Gastroesophageal sphincter (tissue), 4 donors: Measurements from ENCODE around the gene MOAP1. TPM values are rescaled to one million over a fixed set of nuclear protein-coding genes. Genes with fewer than 3 reads are reported as not detected.

Experiments
- ATAC-seq: fragments of 150-250 bp; one replicate; pipeline ENCODE4 v1.9.1; 2016; ENCODE audit warnings: mild to moderate bottlenecking, moderate library complexity
- H3K27ac ChIP-seq, 4 donors: fragments of 200-600 bp; sonication (generic) in 3 of 4; 1 replicate in 3 of 4; 2 replicates in 1 of 4; pipeline ENCODE4 v1.5.1; 2016 to 2019
- H3K27me3 ChIP-seq: fragments of 200-600 bp; sonication (generic); one replicate; pipeline ENCODE4 v1.5.1; 2019
- H3K36me3 ChIP-seq, 2 donors: fragments of 200-600 bp; sonication (generic); one replicate each; pipeline ENCODE4 v1.5.1; 2019; ENCODE audit warnings: control low read depth in 1 of 2
- H3K4me1 ChIP-seq, 3 donors: fragments of 200-600 bp; sonication (generic); 1 replicate in 2 of 3; 2 replicates in 1 of 3; pipeline ENCODE4 v1.5.1; 2016 to 2019; ENCODE audit warnings: control low read depth in 2 of 3
- H3K4me3 ChIP-seq, 2 donors: fragments of 200-600 bp; sonication (generic); one replicate each; pipeline ENCODE4 v1.5.1; 2019; ENCODE audit warnings: mild to moderate bottlenecking in 1 of 2, moderate library complexity in 1 of 2
- H3K9me3 ChIP-seq, 3 donors: fragments of 200-600 bp; sonication (generic); one replicate each; pipeline ENCODE4 v1.5.1; 2017 to 2019; ENCODE audit warnings: control low read depth in 2 of 3
- EP300 ChIP-seq: sonication (generic); formaldehyde crosslinking; IDR thresholded peaks from one replicate; pipeline ENCODE4 v1.6.1; 2017; ENCODE audit warnings: antibody characterized with exemption, mild to moderate bottlenecking
- POLR2A ChIP-seq, 2 donors: fragments of 450-650 bp; IDR thresholded peaks; one replicate each; pipeline ENCODE4 v1.6.1; 2017; ENCODE audit warnings: antibody characterized with exemption in 2 of 2, mild to moderate bottlenecking in 2 of 2, moderate library complexity in 1 of 2
- POLR2AphosphoS5 ChIP-seq: sonication (generic); formaldehyde crosslinking; IDR thresholded peaks from one replicate; pipeline ENCODE4 v1.6.1; 2017; ENCODE audit warnings: antibody characterized with exemption
- WGBS, 2 donors: methylation state at CpG; one replicate each; pipeline ENCODE4 v1.1.5; 2018; ENCODE audit warnings: low coverage in 1 of 2; 5-methylcytosine and 5-hydroxymethylcytosine counted together
- total RNA-seq, 4 donors: library from RNA; depleted of rRNA; stranded (reverse); fragments of >200 nt; gene quantifications; one replicate each; pipeline ENCODE4 v1.1.0, GENCODE V29; 2016
- TF ChIP-seq, protein P1 (sequence below), 4 experiments: fragments of 200-600 bp in 2 of 4; fragments of 450-650 bp in 2 of 4; sonication (generic) in 1 of 4; IDR thresholded peaks; one replicate each; pipeline ENCODE4 v1.5.1; 2017 to 2019; ENCODE audit warnings: antibody characterized with exemption in 4 of 4, mild to moderate bottlenecking in 2 of 4, moderate library complexity in 2 of 4

Gene MOAP1
- total RNA-seq, 4 donors from 2014 or later: 70.1 to 80.6 (median 72.6) TPM

DNA sequence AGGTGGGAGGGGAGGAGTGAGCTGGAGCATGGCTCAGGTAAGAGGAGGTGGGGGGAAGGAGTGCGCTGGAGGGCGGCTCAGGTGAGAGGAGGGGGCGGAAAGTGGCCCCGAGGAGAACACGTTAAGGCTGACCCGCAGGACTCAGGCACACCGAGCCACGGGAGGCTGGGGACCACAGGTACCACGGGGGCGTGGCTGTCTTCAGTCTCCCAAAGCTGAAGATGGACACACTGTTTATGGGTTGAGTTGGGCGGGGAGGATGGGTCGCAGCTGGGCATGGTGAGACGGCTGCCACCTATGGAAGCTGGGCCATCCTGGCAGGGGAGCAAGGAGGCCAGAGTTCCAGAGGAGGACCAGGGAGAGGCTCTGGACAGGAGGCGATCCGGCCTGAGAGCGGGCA, 45.8 kb upstream of the MOAP1 start:
- TF ChIP-seq EP300: no peak
- no peak for TF ChIP-seq POLR2AphosphoS5
- 93 to 94% methylated on average over 10 to 15 of the region's 16 CpGs for WGBS, 2 donors
- H3K36me3 ChIP-seq: peaks cover 0 to 45% of the 10 kb centered on the region in 2 donors
- H3K9me3 ChIP-seq: no peaks in the 10 kb centered on the region
- peaks cover 0 to 15% (median 0%) of the 10 kb centered on the region in 3 donors for H3K4me1 ChIP-seq
- no peaks in the 10 kb centered on the region for H3K27me3 ChIP-seq
- no peak overlapping the region for H3K4me3 ChIP-seq
- ATAC-seq: no peak
- H3K27ac ChIP-seq: no peak overlapping the region

DNA sequence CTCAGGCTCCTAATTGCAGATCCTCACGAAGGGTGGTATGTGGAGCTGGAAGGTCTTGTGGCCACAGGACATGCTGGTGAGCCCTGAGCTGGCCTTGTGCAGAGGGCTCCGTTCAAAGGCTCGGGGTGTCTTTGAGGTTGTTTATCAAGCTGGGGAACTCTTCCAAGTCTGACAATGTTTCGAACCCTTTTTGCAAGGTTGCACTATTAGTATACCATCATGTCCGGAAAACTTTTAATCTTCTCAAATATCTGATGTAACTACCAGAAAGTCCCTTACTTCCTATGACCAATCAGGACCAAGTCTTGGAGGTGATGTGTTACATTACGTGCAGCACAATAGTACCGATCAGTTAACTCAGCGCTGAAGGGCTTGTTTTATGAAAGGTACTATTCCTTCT, 43.9 kb upstream of the MOAP1 start:
- no peak for ATAC-seq
- H3K27ac ChIP-seq: no peak overlapping the region
- H3K4me1 ChIP-seq: peaks cover 0 to 15% (median 0%) of the 10 kb centered on the region in 3 donors
- no peak overlapping the region for H3K4me3 ChIP-seq
- H3K27me3 ChIP-seq: no peaks in the 10 kb centered on the region
- TF ChIP-seq POLR2A (IDR thresholded peaks at IDR 0.05) (no peak), POLR2AphosphoS5 (no peak), EP300 (no peak)
- TF ChIP-seq, protein P1, sequence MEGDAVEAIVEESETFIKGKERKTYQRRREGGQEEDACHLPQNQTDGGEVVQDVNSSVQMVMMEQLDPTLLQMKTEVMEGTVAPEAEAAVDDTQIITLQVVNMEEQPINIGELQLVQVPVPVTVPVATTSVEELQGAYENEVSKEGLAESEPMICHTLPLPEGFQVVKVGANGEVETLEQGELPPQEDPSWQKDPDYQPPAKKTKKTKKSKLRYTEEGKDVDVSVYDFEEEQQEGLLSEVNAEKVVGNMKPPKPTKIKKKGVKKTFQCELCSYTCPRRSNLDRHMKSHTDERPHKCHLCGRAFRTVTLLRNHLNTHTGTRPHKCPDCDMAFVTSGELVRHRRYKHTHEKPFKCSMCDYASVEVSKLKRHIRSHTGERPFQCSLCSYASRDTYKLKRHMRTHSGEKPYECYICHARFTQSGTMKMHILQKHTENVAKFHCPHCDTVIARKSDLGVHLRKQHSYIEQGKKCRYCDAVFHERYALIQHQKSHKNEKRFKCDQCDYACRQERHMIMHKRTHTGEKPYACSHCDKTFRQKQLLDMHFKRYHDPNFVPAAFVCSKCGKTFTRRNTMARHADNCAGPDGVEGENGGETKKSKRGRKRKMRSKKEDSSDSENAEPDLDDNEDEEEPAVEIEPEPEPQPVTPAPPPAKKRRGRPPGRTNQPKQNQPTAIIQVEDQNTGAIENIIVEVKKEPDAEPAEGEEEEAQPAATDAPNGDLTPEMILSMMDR (IDR thresholded peaks at IDR 0.05): no peak
- 90 to 92% methylated on average over 7 to 8 of the region's 8 CpGs for whole genome bisulfite sequencing, 2 donors
- peaks cover 0 to 65% of the 10 kb centered on the region in 2 donors for H3K36me3 ChIP-seq
- no peaks in the 10 kb centered on the region for H3K9me3 ChIP-seq

DNA sequence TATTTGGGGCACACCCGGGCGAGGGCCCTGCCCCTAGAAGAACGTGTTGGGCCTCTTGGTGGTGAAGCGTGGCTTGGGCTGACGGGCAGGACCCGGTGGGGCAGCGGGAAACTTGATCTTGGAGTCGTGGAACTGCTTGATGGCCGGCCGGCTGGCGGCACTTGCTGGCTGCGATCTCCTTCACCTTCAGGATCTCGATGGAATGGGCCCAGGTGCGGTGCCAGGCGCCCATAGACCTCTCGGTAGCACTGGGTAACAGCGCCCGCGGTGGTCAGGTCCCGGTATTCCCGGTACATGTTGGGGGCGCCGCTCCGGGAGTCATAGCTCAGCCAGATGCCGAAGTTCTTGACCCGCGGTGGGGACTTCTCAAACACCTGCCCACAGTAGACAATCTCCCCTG, 38.9 kb upstream of the MOAP1 start:
- H3K27me3 ChIP-seq: no peaks in the 10 kb centered on the region
- no peak overlapping the region for H3K27ac ChIP-seq
- WGBS, 2 donors: 100% methylated on average over 11 of the region's 27 CpGs; no CpG with 5 or more reads in 1 of the 2 donors
- no peaks in the 10 kb centered on the region for H3K4me1 ChIP-seq
- peaks cover 0 to 100% of the 10 kb centered on the region in 2 donors for H3K36me3 ChIP-seq
- no peak overlapping the region for H3K4me3 ChIP-seq
- ATAC-seq: no peak
- TF ChIP-seq POLR2AphosphoS5 (no peak), EP300 (no peak), POLR2A (IDR thresholded peaks at IDR 0.05) (no peak)
- TF ChIP-seq, protein P1 (IDR thresholded peaks at IDR 0.05): no peak
- no peaks in the 10 kb centered on the region for H3K9me3 ChIP-seq

DNA sequence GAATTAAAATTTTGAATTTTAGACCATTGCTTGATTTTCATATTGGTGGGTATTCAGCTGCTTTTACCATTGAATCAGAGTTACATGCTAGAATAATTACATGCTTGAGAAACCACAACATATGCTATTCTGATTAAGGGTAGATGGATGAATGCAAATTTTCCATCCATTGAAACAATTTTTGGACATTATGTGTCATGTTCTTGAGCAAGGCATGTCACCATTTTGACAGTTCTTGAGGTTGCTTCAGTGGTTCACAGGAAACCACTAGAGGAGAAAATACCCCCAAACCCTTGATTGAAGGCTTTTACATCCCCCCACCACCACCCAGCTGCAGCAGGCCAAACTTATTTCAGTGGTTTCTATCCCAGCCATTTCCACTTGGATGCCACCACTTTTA, 35.8 kb upstream of the MOAP1 start:
- no peak for ATAC-seq
- Histone ChIP-seq H3K9me3 (no peaks in the 10 kb centered on the region), H3K36me3 (peaks cover 0 to 100% of the 10 kb centered on the region in 2 donors)

DNA sequence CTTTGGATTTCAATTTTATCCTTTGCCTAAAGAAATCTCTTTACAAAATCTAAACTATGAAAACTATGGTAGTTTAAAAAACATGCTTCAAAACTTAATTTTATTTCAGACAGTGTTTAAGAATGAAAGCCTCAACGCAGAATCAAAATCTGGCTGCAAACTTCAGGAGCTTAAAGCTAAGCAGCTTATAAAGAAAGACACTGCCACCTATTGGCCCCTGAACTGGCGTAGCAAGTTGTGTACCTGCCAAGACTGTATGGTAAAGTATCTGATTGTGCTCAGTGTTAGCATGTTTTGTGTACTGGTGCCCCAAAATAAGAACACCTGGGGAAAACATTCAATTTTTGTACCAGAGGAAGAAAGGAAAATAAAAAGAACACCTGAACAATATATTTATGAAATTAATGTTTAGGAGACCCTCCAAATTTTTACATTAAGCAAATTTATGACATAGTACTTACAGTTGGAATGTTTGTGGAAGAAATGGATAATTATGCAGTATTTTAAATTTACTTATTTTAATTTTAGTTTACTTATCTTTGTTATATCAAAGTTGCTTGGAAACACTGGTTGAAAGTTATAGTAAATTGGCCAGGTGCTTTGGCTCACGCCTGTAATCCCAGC, 34.5 kb upstream of the MOAP1 start:
- TF ChIP-seq POLR2AphosphoS5 (no peak), POLR2A (IDR thresholded peaks at IDR 0.05) (no peak), EP300 (no peak)
- TF ChIP-seq, protein P1 (IDR thresholded peaks at IDR 0.05): peak; percentile 13 to 37 (median 14)
- Histone ChIP-seq H3K4me3 (no peak overlapping the region), H3K4me1 (no peaks in the 10 kb centered on the region), H3K36me3 (peaks cover 0 to 100% of the 10 kb centered on the region in 2 donors), H3K9me3 (no peaks in the 10 kb centered on the region), H3K27ac (no peak overlapping the region), H3K27me3 (no peaks in the 10 kb centered on the region)
- no peak for ATAC-seq
- 42 to 45% methylated on average over 3 of the region's 3 CpGs for WGBS, 2 donors

More for the DNA sequence above, 35.8 kb upstream of the MOAP1 start:
- Histone ChIP-seq H3K27me3 (no peaks in the 10 kb centered on the region), H3K4me1 (no peaks in the 10 kb centered on the region), H3K27ac (no peak overlapping the region), H3K4me3 (no peak overlapping the region)
- TF ChIP-seq EP300 (no peak), POLR2A (IDR thresholded peaks at IDR 0.05) (no peak), POLR2AphosphoS5 (no peak)
- TF ChIP-seq, protein P1 (IDR thresholded peaks at IDR 0.05): no peak
